Measurements from ENCODE around the gene FHAD1.

Gene FHAD1

DNA sequence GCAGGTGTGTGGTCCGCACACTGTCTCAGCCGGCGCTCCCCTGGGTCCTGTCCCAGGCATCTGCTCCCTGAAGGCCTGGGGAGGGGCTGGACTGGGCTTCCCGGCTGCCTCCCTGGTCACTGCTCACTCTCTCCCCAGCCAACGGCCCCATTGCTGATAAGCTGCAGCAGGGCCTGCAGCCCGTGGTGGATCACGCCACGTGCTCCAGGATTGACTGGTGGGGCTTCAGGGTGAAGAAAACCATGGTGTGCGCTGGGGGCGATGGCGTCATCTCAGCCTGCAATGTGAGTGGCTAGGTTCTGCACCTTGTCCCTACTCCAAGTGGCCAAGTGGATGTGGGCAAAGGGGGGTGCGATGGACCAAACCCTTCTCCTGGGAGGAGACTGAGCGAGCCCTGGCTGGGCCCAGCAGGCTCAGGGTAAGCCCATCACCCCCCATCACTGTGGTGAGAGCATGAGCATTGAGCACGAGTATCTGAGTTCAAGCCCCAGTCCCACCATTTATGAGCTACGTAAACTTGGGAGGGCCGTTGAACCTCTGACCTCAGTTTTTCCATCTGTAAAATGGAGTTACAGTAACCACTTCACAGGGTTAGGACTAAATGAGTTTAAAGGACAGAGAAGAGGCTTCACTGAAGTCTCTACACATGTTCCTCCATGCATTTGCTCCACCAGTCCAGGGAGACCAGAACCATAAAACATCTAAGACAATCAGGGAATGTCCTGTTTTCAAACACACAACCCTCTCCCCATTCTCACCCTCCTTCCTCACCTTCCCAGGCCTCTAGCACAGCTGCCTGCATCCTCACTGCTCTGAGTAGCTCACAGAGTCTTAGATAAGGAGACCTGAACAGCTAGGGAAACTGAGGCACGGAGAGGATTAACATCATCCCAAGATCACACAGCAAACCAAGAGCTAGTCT, 197.7 kb downstream of the FHAD1 start:
- no peak for TF ChIP-seq CTCF (IDR thresholded peaks at IDR 0.05; ENCODE audit: borderline replicate concordance, insufficient read depth, low read depth, low read length)
- H3K4me3 ChIP-seq (ENCODE audit: low read depth, low read length) = no peak overlapping the region

- H3K4me3 ChIP-seq (ENCODE audit: low read depth, low read length) = no peak overlapping the region
- no peak for TF ChIP-seq CTCF (IDR thresholded peaks at IDR 0.05; ENCODE audit: borderline replicate concordance, insufficient read depth, low read depth, low read length)
Observed at GRCh38 chr1:15445390-15446122, 198.5 kb downstream of the FHAD1 start.

- no peak overlapping the region for H3K4me3 ChIP-seq (ENCODE audit: low read depth, low read length)
- no peak for TF ChIP-seq CTCF (IDR thresholded peaks at IDR 0.05; ENCODE audit: borderline replicate concordance, insufficient read depth, low read depth, low read length)
Observed at GRCh38 chr1:15446212-15446611, 199.2 kb downstream of the FHAD1 start.

Data from GM12875 (cell line).